Measurements from ENCODE around the gene KCNIP4. TPM values are rescaled to one million over a fixed set of nuclear protein-coding genes. Genes with fewer than 3 reads are reported as not detected.

Gene KCNIP4
- polyA plus RNA-seq, 3 donors: 0.09 to 0.25 TPM; not detected in 1

DNA sequence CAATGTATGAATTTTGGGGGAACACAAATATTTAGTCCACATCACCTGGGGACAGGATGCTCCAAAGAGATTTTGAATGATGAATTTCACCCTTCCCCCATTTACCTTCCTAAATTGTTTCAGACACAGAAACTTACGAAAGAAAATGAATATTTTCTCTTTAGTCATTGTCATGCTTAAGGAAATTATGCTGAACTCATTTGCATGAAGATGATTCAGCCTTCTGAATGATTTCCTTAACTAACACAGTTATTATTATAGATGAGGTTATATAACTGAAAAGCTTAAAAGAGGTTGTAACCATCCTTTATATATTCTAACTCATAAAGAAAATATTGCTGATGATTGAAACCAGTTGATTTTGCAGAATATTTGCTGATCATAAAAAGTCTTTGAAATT is 61.1 kb downstream of the KCNIP4 start:
- H3K4me3 Mint-ChIP-seq: no peak overlapping the region
- no peak overlapping the region for H3K4me3 ChIP-seq (replicated peaks in 1 of 3; ENCODE audit: low read depth in 2 of 3, low read length in 3 of 3)
- no peak overlapping the region for H3K4me2 ChIP-seq (replicated peaks; ENCODE audit: extremely low read depth, low read length, poor library complexity, severe bottlenecking)
- H3K27ac Mint-ChIP-seq: no peak overlapping the region
- H3K36me3 Mint-ChIP-seq: no peaks in the 10 kb centered on the region
- H3K27me3 Mint-ChIP-seq (ENCODE audit: low read depth in 3 of 3): peaks cover 0 to 2% (median 0%) of the 10 kb centered on the region in 3 donors
- WGBS (ENCODE audit: insufficient coverage): no CpG with 5 or more reads among the region's 1 CpG
- intact Hi-C loops (cut with micrococcal nuclease): no loop called here
- H4K20me1 ChIP-seq (ENCODE audit: insufficient read depth, low read length): no peaks in the 10 kb centered on the region
- DNase-seq: no peak
- H3K9me3 Mint-ChIP-seq: peaks cover 0 to 5% (median 4%) of the 10 kb centered on the region in 7 donors
- no peaks in the 10 kb centered on the region for H3K36me3 ChIP-seq (replicated peaks in 1 of 2; ENCODE audit: control insufficient read depth in 1 of 2, insufficient read depth in 2 of 2, low read length in 2 of 2)
- H3K79me2 ChIP-seq (ENCODE audit: insufficient read depth, low read length): no peaks in the 10 kb centered on the region
- H3K4me1 Mint-ChIP-seq: no peaks in the 10 kb centered on the region
- no peaks in the 10 kb centered on the region for H3K27me3 ChIP-seq (ENCODE audit: control insufficient read depth in 2 of 2, insufficient read depth in 2 of 2, low read length in 2 of 2)
- no peak overlapping the region for H3K9ac ChIP-seq (ENCODE audit: insufficient read depth, low read length, poor library complexity, severe bottlenecking)
- H3K4me1 ChIP-seq (ENCODE audit: control insufficient read depth in 1 of 2, insufficient read depth in 2 of 2, low read length in 2 of 2): no peaks in the 10 kb centered on the region
- H3K9me3 ChIP-seq (replicated peaks in 1 of 2; ENCODE audit: control insufficient read depth in 1 of 2, insufficient read depth in 1 of 2, low read length in 2 of 2): peaks cover 0 to 4% of the 10 kb centered on the region in 2 donors
- TF ChIP-seq CTCF (IDR thresholded peaks at IDR 0.05): no peak
- H2AFZ ChIP-seq (ENCODE audit: insufficient read depth, low read depth, low read length, poor library complexity, severe bottlenecking): no peak overlapping the region
- no peak overlapping the region for H3K27ac ChIP-seq (ENCODE audit: low read depth in 1 of 2, low read length in 2 of 2)

DNA sequence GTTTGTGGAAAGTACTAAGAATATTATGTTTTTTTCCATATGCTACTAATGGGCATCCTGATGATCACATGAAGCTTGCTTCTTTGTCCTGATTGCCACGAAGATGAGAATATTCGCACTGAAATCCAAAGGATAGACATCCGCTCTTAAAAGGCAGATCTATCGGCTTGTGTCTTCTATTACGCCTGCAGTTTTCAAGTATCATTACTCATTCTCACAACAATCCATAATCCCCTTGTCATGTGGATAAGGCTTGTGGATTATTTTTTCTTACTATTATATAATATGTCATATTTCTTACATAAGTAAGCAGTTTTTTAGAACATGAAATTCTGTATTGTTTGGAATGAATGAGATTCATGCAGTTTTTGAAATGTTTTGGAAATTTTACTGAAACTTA is 62.8 kb downstream of the KCNIP4 start:
- Histone ChIP-seq H3K9me3 (replicated peaks in 1 of 2; ENCODE audit: control insufficient read depth in 1 of 2, insufficient read depth in 1 of 2, low read length in 2 of 2) (peaks cover 0 to 4% of the 10 kb centered on the region in 2 donors), H3K36me3 (replicated peaks in 1 of 2; ENCODE audit: control insufficient read depth in 1 of 2, insufficient read depth in 2 of 2, low read length in 2 of 2) (no peaks in the 10 kb centered on the region), H3K27ac (ENCODE audit: low read depth in 1 of 2, low read length in 2 of 2) (no peak overlapping the region), H3K79me2 (ENCODE audit: insufficient read depth, low read length) (no peaks in the 10 kb centered on the region), H3K4me2 (replicated peaks; ENCODE audit: extremely low read depth, low read length, poor library complexity, severe bottlenecking) (no peak overlapping the region), H3K4me3 (replicated peaks in 1 of 3; ENCODE audit: low read depth in 2 of 3, low read length in 3 of 3) (no peak overlapping the region), H3K27me3 (ENCODE audit: control insufficient read depth in 2 of 2, insufficient read depth in 2 of 2, low read length in 2 of 2) (no peaks in the 10 kb centered on the region), H3K4me1 (ENCODE audit: control insufficient read depth in 1 of 2, insufficient read depth in 2 of 2, low read length in 2 of 2) (no peaks in the 10 kb centered on the region), H3K9ac (ENCODE audit: insufficient read depth, low read length, poor library complexity, severe bottlenecking) (no peak overlapping the region), H2AFZ (ENCODE audit: insufficient read depth, low read depth, low read length, poor library complexity, severe bottlenecking) (no peak overlapping the region), H4K20me1 (ENCODE audit: insufficient read depth, low read length) (no peaks in the 10 kb centered on the region)
- 100% methylated on average over 3 of the region's 5 CpGs for WGBS (ENCODE audit: insufficient coverage)
- intact Hi-C loops (cut with micrococcal nuclease): no loop called here
- Mint-ChIP-seq H3K27ac (no peak overlapping the region), H3K27me3 (ENCODE audit: low read depth in 3 of 3) (peaks cover 0 to 2% (median 0%) of the 10 kb centered on the region in 3 donors), H3K9me3 (peaks cover 0 to 5% (median 3%) of the 10 kb centered on the region in 7 donors), H3K4me3 (no peak overlapping the region), H3K36me3 (no peaks in the 10 kb centered on the region), H3K4me1 (no peaks in the 10 kb centered on the region)
- DNase-seq: no peak
- TF ChIP-seq CTCF (IDR thresholded peaks at IDR 0.05): no peak

All from CD14-positive monocyte (primary cell).